Activated T-cell treated with anti-CD3 and anti-CD28 coated beads, Interleukin-2, amount 50 U/mL, for 4 hours (primary cell): ENCODE results near the gene CLASRP. TPM values are rescaled to one million over a fixed set of nuclear protein-coding genes. Genes with fewer than 3 reads are reported as not detected.
A peak's percentile ranks its signal among the peaks of the same experiment; 100 is the strongest.

Experiments
- ATAC-seq, 2 donors: fragments of 200-7000 bp; cut with Tn5 transposase; one replicate each; pipeline ENCODE4 v1.10.0; 2021
- DNase-seq: peaks from one replicate; pipeline ENCODE4 v3.0.0-alpha.2; 2020
- H3K27me3 Mint-ChIP-seq: one replicate; pipeline ENCODE4 v1.8.0; 2021; ENCODE audit warnings: low read depth, mixed read lengths
- H3K36me3 Mint-ChIP-seq: one replicate; pipeline ENCODE4 v1.8.0; 2022; ENCODE audit warnings: mixed read lengths; ENCODE audit not compliant: insufficient read depth
- H3K4me1 Mint-ChIP-seq: one replicate; pipeline ENCODE4 v1.8.0; 2021; ENCODE audit warnings: low read depth, mixed read lengths
- H3K4me3 Mint-ChIP-seq: one replicate; pipeline ENCODE4 v1.8.0; 2021; ENCODE audit warnings: mild to moderate bottlenecking, moderate library complexity, mixed read lengths
- H3K9me3 Mint-ChIP-seq: one replicate; pipeline ENCODE4 v1.8.0; 2021; ENCODE audit warnings: mixed read lengths
- total RNA-seq, 3 donors: library from RNA; stranded (reverse); gene quantifications; one replicate each; pipeline ENCODE4 v1.2.1, GENCODE V29; 2021

The CLASRP gene
- total RNA-seq, 3 donors from 2014 or later = 111 to 114 (median 114) TPM

DNA sequence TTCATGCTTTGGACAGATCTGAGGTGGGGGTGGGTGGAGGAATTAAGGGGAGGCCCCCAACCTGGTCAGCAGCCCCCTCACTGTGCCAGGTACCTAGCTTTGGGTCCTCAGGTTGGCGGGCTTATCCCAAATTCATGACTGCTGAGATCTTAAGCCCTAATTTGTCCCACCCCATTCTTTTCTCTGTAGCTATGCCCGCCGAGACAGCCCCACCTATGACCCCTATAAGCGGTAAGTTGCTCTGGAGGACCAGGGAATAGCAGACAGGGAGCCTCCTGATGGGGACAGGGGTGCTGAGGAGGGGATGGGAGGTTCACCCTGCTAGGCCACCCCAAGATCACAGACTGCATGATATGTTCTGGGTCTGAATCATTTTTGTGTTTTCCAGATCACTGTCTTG lies 23.1 kb downstream of the CLASRP start:
- Mint-ChIP-seq H3K4me3 (no peak overlapping the region), H3K4me1 (peaks cover 8% of the 10 kb centered on the region), H3K36me3 (peaks cover 37% of the 10 kb centered on the region), H3K27me3 (no peaks in the 10 kb centered on the region), H3K9me3 (no peaks in the 10 kb centered on the region)
- DNase-seq (no peak), ATAC-seq (no peak)

DNA sequence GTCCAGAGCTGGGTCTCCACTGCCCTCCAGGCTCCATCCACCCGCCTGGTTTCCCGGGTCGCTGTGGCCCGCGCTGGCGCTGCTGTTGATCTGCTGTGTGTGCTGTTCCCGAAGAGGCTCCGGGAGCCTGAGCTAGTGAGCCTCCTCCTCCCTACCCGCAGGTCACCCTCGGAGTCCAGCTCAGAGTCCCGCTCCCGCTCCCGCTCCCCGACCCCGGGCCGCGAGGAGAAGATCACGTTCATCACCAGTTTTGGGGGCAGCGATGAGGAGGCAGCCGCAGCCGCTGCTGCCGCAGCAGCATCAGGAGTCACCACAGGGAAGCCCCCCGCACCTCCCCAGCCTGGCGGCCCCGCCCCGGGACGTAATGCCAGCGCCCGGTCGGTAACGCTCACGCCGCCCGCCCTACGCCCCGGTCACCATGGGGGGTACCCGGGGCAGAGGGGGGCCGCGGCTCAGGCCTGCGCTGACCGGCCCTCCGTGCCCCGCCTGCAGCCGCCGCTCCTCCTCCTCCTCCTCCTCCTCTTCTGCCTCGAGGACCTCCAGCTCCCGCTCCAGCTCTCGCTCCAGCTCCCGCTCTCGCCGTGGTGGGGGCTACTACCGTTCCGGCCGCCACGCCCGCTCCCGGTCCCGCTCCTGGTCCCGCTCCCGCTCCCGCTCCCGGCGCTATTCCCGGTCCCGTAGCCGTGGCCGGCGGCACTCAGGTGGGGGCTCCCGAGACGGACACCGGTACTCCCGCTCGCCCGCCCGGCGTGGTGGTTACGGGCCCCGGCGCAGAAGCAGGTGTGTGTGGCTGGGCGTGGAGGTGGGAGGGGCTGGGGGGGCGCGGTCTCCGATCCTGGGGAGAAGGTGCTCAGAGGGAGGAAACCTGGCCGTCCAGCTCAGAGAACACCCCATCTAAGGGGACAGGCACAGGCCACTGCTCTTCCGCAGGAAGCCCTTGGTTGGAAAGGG lies 25.3 kb downstream of the CLASRP start:
- H3K36me3 Mint-ChIP-seq = peaks cover 26% of the 10 kb centered on the region
- H3K9me3 Mint-ChIP-seq = no peaks in the 10 kb centered on the region
- H3K4me3 Mint-ChIP-seq = no peak overlapping the region
- ATAC-seq = no peak
- peaks cover 4% of the 10 kb centered on the region for H3K4me1 Mint-ChIP-seq
- no peak for DNase-seq
- H3K27me3 Mint-ChIP-seq = no peaks in the 10 kb centered on the region

DNA sequence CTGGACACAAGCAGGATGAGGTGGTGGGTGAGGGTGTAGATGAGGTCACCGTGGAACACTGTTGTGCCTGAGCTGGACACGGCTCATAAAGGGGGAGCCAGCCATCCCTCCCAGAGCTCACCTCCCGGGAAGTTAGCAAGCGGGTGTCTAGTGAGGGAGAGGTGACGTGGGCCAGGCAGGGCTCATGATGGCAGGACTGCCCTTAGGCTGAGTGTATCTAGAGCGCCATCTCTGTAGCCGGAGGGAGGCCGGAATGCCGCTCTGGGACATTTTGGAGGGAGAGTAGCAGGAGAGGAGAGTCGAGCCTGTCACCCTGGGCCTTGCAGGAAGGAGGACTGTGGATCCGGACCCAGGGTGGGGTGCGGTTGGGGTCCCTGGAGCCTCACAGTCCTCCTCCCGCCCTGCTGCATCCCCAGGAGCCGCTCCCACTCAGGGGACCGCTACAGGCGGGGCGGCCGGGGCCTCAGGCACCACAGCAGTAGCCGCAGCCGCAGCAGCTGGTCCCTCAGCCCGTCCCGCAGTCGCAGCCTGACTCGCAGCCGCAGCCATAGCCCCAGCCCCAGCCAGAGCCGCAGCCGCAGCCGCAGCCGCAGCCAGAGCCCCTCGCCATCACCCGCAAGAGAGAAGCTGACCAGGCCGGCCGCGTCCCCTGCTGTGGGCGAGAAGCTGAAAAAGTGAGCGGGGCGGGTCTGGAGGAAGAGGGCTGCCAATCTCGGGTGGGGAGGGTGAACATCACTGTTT lies 28.2 kb downstream of the CLASRP start:
- DNase-seq (no peak), ATAC-seq (no peak)
- Mint-ChIP-seq H3K36me3 (peaks cover 12% of the 10 kb centered on the region), H3K9me3 (no peaks in the 10 kb centered on the region), H3K27me3 (no peaks in the 10 kb centered on the region), H3K4me3 (no peak overlapping the region), H3K4me1 (no peaks in the 10 kb centered on the region)

DNA sequence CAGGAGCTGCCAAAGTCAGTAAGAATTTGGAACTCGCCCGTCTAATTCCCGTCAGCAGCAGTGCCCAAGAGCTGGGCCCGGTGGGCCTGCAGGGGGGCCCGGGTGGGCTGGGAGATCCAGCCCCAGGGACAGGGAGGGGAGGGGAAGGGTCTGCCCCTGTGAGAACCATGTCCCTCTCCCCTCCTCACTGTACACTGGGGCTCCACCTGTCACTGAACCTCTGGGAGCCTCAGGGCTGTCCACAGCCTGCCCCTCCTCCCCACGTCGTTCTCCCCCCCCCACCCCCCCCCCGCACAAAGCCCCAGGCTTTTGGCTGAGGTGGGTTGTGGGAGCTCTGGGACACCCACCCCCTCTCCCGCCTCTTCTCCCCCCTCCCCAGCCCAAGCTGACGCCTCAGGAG lies 29.2 kb downstream of the CLASRP start:
- Mint-ChIP-seq H3K9me3 (no peaks in the 10 kb centered on the region), H3K4me3 (no peak overlapping the region), H3K36me3 (peaks cover 8% of the 10 kb centered on the region), H3K4me1 (no peaks in the 10 kb centered on the region), H3K27me3 (no peaks in the 10 kb centered on the region)
- ATAC-seq = no peak
- no peak for DNase-seq

DNA sequence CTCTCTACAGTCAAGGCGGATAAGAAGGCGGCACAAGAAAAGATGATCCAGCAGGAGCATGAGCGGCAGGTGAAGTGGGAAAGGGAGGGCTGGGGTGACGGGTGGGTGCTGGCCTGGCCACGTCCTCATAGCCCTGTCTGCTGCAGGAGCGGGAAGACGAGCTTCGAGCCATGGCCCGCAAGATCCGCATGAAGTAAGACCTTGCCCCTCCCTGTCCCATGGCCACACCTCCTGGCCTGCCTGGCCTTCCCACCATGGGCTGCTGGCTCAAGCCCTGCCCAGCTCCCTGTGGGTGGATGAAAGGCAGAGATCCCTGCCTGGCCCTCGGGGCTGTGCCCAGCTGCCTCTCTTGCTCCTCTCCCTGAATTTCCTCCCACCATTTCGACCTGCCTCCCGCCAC lies 30.2 kb downstream of the CLASRP start:
- Mint-ChIP-seq H3K4me1 (no peaks in the 10 kb centered on the region), H3K9me3 (no peaks in the 10 kb centered on the region), H3K27me3 (no peaks in the 10 kb centered on the region), H3K36me3 (peaks cover 8% of the 10 kb centered on the region), H3K4me3 (no peak overlapping the region)
- ATAC-seq = no peak
- no peak for DNase-seq

DNA sequence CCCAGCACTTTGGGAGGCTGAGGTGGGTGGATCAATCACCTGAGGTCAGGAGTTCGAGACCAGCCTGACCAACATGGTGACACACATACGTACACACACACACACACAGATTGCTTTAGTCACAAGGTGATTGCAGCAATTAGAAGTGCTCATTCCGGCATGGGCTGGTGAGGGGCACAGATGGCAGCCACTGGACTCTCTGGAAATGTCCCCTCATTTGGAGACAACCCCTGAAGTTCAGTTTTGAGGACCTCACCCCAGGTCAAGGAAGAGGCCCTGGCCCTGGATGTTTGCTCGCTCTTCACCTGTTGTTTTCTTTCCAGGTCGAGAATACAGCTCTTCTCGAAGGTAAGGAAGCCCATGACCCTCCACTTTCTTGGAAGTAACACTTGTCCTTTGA lies 31.4 kb downstream of the CLASRP start:
- H3K4me3 Mint-ChIP-seq = no peak overlapping the region
- H3K27me3 Mint-ChIP-seq = no peaks in the 10 kb centered on the region
- no peak for ATAC-seq
- H3K36me3 Mint-ChIP-seq = peaks cover 4% of the 10 kb centered on the region
- no peak for DNase-seq
- no peaks in the 10 kb centered on the region for H3K9me3 Mint-ChIP-seq
- H3K4me1 Mint-ChIP-seq = peaks cover 7% of the 10 kb centered on the region

DNA sequence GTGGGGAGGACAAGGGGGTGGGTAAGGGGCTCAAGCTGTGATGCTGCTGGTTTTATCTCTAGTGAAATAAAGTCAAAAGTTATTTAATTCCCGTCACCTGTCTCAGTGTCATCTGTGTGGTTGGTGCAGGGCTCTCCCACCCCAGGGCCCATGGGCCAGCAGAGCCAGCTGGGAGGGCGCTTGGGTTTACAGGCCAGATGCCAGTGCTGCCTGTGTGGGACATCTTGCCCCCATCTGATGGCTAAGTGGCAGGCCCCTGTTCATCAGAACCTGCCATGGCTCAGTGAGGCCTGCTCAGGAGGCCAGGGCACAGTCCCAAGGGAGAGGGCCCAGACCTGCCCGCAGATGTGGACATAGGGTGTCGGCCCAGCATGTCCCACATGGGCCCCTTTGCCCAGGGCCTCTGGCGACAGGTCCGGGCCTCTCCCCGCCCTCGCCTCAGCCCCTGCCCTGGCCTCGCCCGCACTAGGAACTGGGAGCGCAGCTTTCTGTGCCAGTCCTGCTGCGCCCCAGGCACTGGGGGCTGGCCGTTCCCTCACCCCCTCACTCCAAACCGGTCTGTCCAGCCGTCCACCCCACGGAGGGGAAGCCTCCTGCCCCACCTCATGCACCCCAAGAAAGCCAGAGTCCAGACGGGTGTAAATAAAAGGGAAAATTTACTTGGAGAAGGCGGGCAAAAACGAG lies 32.2 kb downstream of the CLASRP start:
- Mint-ChIP-seq H3K4me3 (no peak overlapping the region), H3K9me3 (no peaks in the 10 kb centered on the region), H3K27me3 (no peaks in the 10 kb centered on the region), H3K36me3 (peaks cover 4% of the 10 kb centered on the region), H3K4me1 (peaks cover 7% of the 10 kb centered on the region)
- DNase-seq = no peak
- ATAC-seq = no peak

DNA sequence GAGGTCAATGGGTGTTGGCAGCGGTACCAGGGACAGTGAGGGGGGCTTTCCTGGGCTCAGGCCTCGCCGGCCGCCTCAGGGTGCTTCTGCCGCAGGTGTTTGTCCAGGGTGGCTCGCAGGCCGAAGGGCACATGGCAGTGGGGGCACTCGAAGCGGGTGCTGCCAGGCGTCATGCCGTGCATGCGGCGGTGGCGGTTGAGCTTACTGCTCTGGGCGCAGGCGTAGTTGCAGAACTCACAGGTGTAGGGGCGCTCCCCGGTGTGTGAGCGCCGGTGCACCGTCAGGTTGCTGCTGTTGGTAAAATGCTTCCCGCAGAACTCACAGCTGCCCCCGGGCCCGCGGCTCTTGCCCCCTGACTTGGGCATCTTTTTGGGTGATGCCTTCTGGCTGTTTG lies 32.7 kb downstream of the CLASRP start:
- H3K4me3 Mint-ChIP-seq = no peak overlapping the region
- peaks cover 9% of the 10 kb centered on the region for H3K4me1 Mint-ChIP-seq
- H3K36me3 Mint-ChIP-seq = peaks cover 4% of the 10 kb centered on the region
- DNase-seq (no peak), ATAC-seq (no peak)
- H3K9me3 Mint-ChIP-seq = no peaks in the 10 kb centered on the region
- H3K27me3 Mint-ChIP-seq = no peaks in the 10 kb centered on the region

DNA sequence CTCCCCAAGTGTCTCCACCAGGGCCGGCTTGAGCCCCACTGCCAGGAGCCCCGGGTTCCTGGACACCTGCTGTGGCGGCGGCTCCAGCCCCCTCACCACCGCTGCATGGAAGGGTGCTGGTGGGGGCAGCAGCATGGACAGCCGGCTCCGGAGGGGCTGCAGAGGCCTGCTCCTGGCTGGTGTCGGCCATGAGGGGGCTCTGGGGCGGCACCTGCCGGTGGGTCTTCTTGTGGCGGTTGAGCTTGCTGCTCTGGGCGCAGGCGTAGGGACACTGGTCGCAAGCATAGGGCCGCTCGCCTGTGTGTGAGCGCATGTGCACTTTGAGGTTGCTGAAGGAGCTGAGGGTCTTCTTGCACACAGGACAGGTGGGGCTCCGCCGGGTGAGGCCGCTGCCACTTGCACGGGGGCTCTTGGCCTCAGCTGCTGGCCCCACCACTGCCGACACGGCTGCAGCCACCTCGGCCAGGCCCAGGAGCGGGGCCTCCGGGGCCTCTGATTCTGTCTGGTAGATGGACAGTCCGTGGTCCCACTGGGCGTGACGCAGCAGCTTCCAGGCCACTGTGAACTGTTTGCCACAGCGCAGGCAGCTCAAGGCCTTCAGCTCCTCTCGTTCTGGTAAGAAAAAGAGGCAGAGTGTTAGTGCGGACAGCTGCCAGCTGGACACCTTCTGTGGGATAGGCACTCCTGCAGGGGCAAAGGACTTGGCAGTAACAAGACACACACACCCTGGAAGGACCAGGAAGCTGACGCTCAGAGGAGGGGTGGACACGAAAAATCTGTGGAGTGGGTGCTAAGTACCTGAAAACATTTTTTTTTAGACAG lies 33.3 kb downstream of the CLASRP start:
- H3K9me3 Mint-ChIP-seq = no peaks in the 10 kb centered on the region
- peaks cover 3% of the 10 kb centered on the region for H3K36me3 Mint-ChIP-seq
- peaks cover 16% of the 10 kb centered on the region for H3K4me1 Mint-ChIP-seq
- H3K27me3 Mint-ChIP-seq = no peaks in the 10 kb centered on the region
- no peak overlapping the region for H3K4me3 Mint-ChIP-seq
- no peak for DNase-seq
- no peak for ATAC-seq

DNA sequence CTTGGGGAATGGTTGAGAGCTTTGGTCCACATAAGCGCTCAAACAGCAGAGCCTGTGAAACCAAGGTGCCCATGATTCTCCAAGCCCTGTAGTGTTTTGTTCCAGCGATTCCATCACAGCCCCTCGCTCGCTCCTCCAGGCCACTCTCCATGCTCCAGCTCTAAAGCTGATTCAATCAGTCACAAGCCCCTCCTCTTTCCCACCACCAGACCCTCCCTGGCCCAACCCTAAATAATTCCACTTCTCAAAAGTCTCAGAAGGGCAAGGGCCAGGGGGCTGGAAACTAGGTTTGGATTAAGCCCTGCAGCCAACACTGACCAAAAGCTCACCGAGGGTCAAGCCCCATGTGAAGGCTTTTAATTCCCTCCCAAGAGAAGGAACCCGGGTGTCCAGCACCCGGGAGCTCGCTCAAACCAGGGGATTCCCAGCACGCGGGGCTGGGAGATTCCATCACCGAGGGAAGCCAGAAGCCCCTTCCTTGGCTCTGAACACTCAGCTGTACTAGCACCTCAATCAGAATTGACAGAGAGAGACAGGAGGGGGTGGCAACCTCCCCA lies 36.0 kb downstream of the CLASRP start:
- DNase-seq (no peak), ATAC-seq (no peak)
- H3K4me3 Mint-ChIP-seq = peak overlapping the region; percentile 65
- no peaks in the 10 kb centered on the region for H3K9me3 Mint-ChIP-seq
- H3K4me1 Mint-ChIP-seq = peaks cover 34% of the 10 kb centered on the region
- H3K36me3 Mint-ChIP-seq = peaks cover 2% of the 10 kb centered on the region
- no peaks in the 10 kb centered on the region for H3K27me3 Mint-ChIP-seq

DNA sequence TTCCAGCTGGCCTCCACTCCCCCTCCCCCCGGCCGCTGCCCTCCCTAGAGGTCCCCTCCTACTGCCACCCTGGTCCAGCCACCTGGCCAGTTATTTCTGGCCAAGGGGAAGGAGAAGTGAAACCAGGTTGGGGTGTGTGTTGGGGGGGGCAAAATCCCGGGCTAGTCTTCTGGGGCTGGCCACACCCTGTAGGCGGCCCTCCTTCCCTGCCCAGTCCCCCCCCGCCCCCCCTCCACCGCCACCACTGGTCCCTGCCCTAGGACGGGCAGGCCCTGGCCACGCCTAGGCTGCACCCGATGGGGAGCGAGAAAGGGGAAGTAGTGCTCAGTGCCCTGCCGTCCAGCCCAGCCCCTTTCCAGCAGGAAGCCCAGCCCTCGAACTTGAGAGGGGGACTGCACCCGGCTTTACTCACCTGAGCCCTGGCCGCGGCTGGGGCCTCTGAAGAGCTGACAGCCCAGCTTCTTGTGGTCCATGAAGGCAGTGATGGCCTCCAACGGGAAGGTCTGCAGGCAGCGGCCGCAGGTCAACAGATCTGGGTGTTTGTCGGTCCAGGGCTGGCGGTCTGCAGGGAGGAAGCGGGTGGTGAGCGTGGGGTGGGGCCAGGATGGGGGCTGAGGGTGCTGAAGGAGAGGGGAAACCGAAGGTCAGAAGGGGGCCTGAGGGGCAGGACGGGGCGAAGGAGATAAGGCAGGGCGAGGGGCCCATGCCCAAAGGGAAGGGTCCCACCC lies 36.6 kb downstream of the CLASRP start:
- Mint-ChIP-seq H3K27me3 (no peaks in the 10 kb centered on the region), H3K4me1 (peaks cover 37% of the 10 kb centered on the region), H3K9me3 (no peaks in the 10 kb centered on the region), H3K4me3 (peak overlapping the region; percentile 81), H3K36me3 (peaks cover 2% of the 10 kb centered on the region)
- DNase-seq (no peak), ATAC-seq (peak in 1 of 2 donors; percentile 7)

DNA sequence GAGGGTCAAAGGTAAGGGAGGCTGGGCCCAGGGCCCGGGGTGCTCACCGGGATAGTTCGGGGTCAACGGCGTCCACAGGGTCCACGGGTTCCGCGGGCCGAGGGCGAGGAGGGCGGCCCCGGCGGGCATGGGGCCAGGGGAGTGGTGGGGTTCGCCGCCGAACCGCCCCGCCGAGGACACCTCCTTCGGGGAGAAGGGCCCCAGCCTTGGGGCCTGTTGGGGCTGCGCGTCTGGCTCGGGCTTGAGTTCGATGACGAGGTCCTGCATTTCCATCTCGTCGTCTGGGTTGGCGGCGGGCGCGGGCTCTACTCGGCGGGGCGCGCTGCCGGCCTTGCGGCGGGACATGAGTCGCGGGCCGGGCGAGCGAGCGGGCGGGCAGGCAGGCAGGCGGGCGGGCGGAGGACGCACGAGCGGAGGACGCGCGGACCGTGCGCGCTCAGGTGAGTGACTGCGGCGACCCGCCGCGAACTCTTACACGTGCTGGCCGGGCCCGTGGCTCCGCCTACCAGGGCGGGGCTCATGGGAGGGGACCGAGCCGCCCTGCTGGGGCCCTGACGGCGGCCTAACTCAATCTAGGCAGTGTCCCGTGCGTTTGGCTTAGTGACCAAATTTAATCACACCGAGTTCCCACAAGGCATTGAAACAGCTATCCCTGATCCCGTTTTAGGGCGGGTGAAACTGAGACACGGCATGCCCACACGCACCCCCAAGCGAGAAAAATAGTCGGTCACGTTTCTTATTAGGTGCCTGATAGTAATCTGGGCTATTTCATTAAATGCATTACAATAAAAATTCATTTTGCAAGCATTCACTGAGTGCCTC lies 37.4 kb downstream of the CLASRP start, which contains the start of gene ZNF296:
Gene ZNF296, minus strand, starts transcription at position 450 of the 822 bp plus-strand sequence. Its CDS starts 105 bp downstream, at position 345.
- Mint-ChIP-seq H3K36me3 (peaks cover 2% of the 10 kb centered on the region), H3K4me1 (peaks cover 42% of the 10 kb centered on the region)
- ATAC-seq = peak; percentile 77 to 80

More for the DNA sequence above, 37.4 kb downstream of the CLASRP start, which contains the start of gene ZNF296:
- Mint-ChIP-seq H3K9me3 (no peaks in the 10 kb centered on the region), H3K4me3 (peak within 1 kb of the TSS; percentile 81), H3K27me3 (no peaks in the 10 kb centered on the region)
- peak; percentile 75 for DNase-seq
